ENCODE measurements around the gene RELN.

The RELN gene

DNA sequence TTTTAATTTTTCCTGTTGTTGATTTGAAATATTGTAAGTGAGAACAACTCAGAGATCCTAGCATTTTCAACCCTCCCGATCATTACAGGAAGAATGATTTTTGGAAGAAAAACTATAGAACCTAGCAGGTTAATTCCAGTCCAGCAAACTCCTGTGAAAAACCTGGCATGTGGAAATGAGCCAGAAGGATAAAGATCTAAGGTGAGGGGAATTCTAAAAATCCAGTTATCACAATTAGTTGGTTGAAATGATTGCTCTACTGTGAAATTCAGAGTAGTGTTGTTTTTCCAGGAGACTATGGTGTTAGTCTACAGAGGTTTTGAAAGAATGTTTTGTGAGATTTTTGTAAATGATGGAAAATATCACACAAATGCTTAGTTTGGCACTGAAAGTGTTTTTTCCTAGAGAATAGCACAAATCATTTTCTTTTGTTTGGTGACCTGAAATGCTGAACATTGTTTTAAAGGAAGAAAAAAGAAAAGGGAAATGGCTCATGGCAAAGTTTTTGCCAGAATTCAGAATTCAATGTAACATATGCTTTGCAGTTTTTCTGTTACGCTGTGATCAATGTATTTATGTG lies 391.0 kb downstream of the RELN start:
- no peaks in the 10 kb centered on the region for H3K36me3 ChIP-seq (ENCODE audit: control insufficient read depth, insufficient read depth, low read length)
- no peaks in the 10 kb centered on the region for H3K27me3 ChIP-seq (ENCODE audit: control insufficient read depth, insufficient read depth, low read length)
- H3K4me3 ChIP-seq (ENCODE audit: low read length) = no peak overlapping the region
- no peak overlapping the region for H3K9ac ChIP-seq (ENCODE audit: low read length)
- no peaks in the 10 kb centered on the region for H3K9me3 ChIP-seq (ENCODE audit: control insufficient read depth, low read length)
- H3K4me1 ChIP-seq (ENCODE audit: control insufficient read depth, insufficient read depth, low read length) = no peaks in the 10 kb centered on the region

GRCh38 chr7:103597606-103598005 lies 391.9 kb downstream of the RELN start:
- Histone ChIP-seq H3K27me3 (ENCODE audit: control insufficient read depth, insufficient read depth, low read length) (no peaks in the 10 kb centered on the region), H3K4me1 (ENCODE audit: control insufficient read depth, insufficient read depth, low read length) (no peaks in the 10 kb centered on the region), H3K9ac (ENCODE audit: low read length) (no peak overlapping the region), H3K4me3 (ENCODE audit: low read length) (no peak overlapping the region), H3K36me3 (ENCODE audit: control insufficient read depth, insufficient read depth, low read length) (no peaks in the 10 kb centered on the region), H3K9me3 (ENCODE audit: control insufficient read depth, low read length) (no peaks in the 10 kb centered on the region)

DNA sequence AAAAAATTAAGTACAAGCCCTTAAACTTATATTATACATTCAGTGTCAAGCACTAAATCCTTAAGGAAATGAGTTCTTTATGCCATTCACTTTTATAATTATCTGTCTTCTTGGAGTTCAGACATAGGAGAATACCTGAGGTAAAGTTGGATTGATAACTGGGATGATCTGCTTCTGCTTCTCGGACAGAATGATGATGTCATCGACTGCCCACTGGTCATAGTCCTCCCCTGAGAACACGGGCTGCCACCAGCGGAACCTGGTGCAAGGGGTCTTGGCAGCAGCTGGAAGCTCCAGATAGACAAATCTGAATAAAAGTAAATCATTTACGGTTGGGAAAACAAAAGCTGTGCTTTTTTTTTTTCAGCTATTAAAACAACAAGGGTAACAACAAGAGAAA lies 395.3 kb downstream of the RELN start:
- Histone ChIP-seq H3K9ac (ENCODE audit: low read length) (no peak overlapping the region), H3K36me3 (ENCODE audit: control insufficient read depth, insufficient read depth, low read length) (no peaks in the 10 kb centered on the region), H3K27me3 (ENCODE audit: control insufficient read depth, insufficient read depth, low read length) (no peaks in the 10 kb centered on the region), H3K4me1 (ENCODE audit: control insufficient read depth, insufficient read depth, low read length) (no peaks in the 10 kb centered on the region), H3K4me3 (ENCODE audit: low read length) (no peak overlapping the region), H3K9me3 (ENCODE audit: control insufficient read depth, low read length) (no peaks in the 10 kb centered on the region)

- Histone ChIP-seq H3K9me3 (ENCODE audit: control insufficient read depth, low read length) (no peaks in the 10 kb centered on the region), H3K9ac (ENCODE audit: low read length) (no peak overlapping the region), H3K4me3 (ENCODE audit: low read length) (no peak overlapping the region), H3K27me3 (ENCODE audit: control insufficient read depth, insufficient read depth, low read length) (no peaks in the 10 kb centered on the region), H3K36me3 (ENCODE audit: control insufficient read depth, insufficient read depth, low read length) (no peaks in the 10 kb centered on the region), H3K4me1 (ENCODE audit: control insufficient read depth, insufficient read depth, low read length) (no peaks in the 10 kb centered on the region)
Measured at GRCh38 chr7:103593691-103594090, 395.8 kb downstream of the RELN start.

- no peaks in the 10 kb centered on the region for H3K9me3 ChIP-seq (ENCODE audit: control insufficient read depth, low read length)
Measured at GRCh38 chr7:103592844-103593243, 396.6 kb downstream of the RELN start.

GRCh38 chr7:103592187-103592586 lies 397.3 kb downstream of the RELN start:
- H3K9ac ChIP-seq (ENCODE audit: low read length) = no peak overlapping the region
- H3K27me3 ChIP-seq (ENCODE audit: control insufficient read depth, insufficient read depth, low read length) = no peaks in the 10 kb centered on the region
- H3K4me1 ChIP-seq (ENCODE audit: control insufficient read depth, insufficient read depth, low read length) = no peaks in the 10 kb centered on the region
- no peak overlapping the region for H3K4me3 ChIP-seq (ENCODE audit: low read length)
- H3K9me3 ChIP-seq (ENCODE audit: control insufficient read depth, low read length) = no peaks in the 10 kb centered on the region
- no peaks in the 10 kb centered on the region for H3K36me3 ChIP-seq (ENCODE audit: control insufficient read depth, insufficient read depth, low read length)

More at GRCh38 chr7:103592844-103593243, 396.6 kb downstream of the RELN start:
- Histone ChIP-seq H3K4me3 (ENCODE audit: low read length) (no peak overlapping the region), H3K9ac (ENCODE audit: low read length) (no peak overlapping the region), H3K27me3 (ENCODE audit: control insufficient read depth, insufficient read depth, low read length) (no peaks in the 10 kb centered on the region), H3K4me1 (ENCODE audit: control insufficient read depth, insufficient read depth, low read length) (no peaks in the 10 kb centered on the region), H3K36me3 (ENCODE audit: control insufficient read depth, insufficient read depth, low read length) (no peaks in the 10 kb centered on the region)

- H3K4me1 ChIP-seq (ENCODE audit: control insufficient read depth, insufficient read depth, low read length) = no peaks in the 10 kb centered on the region
- H3K9me3 ChIP-seq (ENCODE audit: control insufficient read depth, low read length) = no peaks in the 10 kb centered on the region
- H3K27me3 ChIP-seq (ENCODE audit: control insufficient read depth, insufficient read depth, low read length) = no peaks in the 10 kb centered on the region
- no peak overlapping the region for H3K9ac ChIP-seq (ENCODE audit: low read length)
- no peaks in the 10 kb centered on the region for H3K36me3 ChIP-seq (ENCODE audit: control insufficient read depth, insufficient read depth, low read length)
- H3K4me3 ChIP-seq (ENCODE audit: low read length) = no peak overlapping the region
Measured at GRCh38 chr7:103580031-103580430, 409.4 kb downstream of the RELN start.

DNA sequence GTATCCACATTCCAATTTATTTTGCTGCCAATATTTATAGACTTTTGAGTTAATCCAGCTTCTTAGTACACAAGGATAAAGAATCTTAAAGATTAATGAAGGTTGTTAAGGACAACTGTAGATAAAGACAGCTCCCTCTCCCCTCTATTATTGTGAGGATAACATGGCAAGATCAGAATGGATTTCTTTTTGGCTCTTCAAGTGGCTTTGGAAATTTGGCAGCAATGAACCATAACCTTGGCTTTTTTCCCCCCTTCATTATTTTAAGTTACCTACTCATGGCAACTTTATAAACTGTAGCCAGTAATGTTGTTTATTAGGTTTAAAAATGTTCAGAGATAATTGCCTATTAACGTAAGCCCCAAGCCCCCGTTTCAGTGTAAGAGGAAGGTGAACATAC lies 412.4 kb downstream of the RELN start:
- Histone ChIP-seq H3K4me3 (ENCODE audit: low read length) (no peak overlapping the region), H3K27me3 (ENCODE audit: control insufficient read depth, insufficient read depth, low read length) (no peaks in the 10 kb centered on the region), H3K9me3 (ENCODE audit: control insufficient read depth, low read length) (no peaks in the 10 kb centered on the region), H3K36me3 (ENCODE audit: control insufficient read depth, insufficient read depth, low read length) (no peaks in the 10 kb centered on the region), H3K9ac (ENCODE audit: low read length) (no peak overlapping the region), H3K4me1 (ENCODE audit: control insufficient read depth, insufficient read depth, low read length) (no peaks in the 10 kb centered on the region)

GRCh38 chr7:103576641-103577040 lies 412.8 kb downstream of the RELN start:
- H3K4me1 ChIP-seq (ENCODE audit: control insufficient read depth, insufficient read depth, low read length) = no peaks in the 10 kb centered on the region
- H3K27me3 ChIP-seq (ENCODE audit: control insufficient read depth, insufficient read depth, low read length) = no peaks in the 10 kb centered on the region
- H3K36me3 ChIP-seq (ENCODE audit: control insufficient read depth, insufficient read depth, low read length) = no peaks in the 10 kb centered on the region
- no peak overlapping the region for H3K9ac ChIP-seq (ENCODE audit: low read length)
- H3K4me3 ChIP-seq (ENCODE audit: low read length) = no peak overlapping the region
- H3K9me3 ChIP-seq (ENCODE audit: control insufficient read depth, low read length) = no peaks in the 10 kb centered on the region

- no peaks in the 10 kb centered on the region for H3K27me3 ChIP-seq (ENCODE audit: control insufficient read depth, insufficient read depth, low read length)
- H3K36me3 ChIP-seq (ENCODE audit: control insufficient read depth, insufficient read depth, low read length) = no peaks in the 10 kb centered on the region
- no peak overlapping the region for H3K4me3 ChIP-seq (ENCODE audit: low read length)
- no peak overlapping the region for H3K9ac ChIP-seq (ENCODE audit: low read length)
- H3K4me1 ChIP-seq (ENCODE audit: control insufficient read depth, insufficient read depth, low read length) = no peaks in the 10 kb centered on the region
- no peaks in the 10 kb centered on the region for H3K9me3 ChIP-seq (ENCODE audit: control insufficient read depth, low read length)
Measured at GRCh38 chr7:103574576-103574975, 414.9 kb downstream of the RELN start.

DNA sequence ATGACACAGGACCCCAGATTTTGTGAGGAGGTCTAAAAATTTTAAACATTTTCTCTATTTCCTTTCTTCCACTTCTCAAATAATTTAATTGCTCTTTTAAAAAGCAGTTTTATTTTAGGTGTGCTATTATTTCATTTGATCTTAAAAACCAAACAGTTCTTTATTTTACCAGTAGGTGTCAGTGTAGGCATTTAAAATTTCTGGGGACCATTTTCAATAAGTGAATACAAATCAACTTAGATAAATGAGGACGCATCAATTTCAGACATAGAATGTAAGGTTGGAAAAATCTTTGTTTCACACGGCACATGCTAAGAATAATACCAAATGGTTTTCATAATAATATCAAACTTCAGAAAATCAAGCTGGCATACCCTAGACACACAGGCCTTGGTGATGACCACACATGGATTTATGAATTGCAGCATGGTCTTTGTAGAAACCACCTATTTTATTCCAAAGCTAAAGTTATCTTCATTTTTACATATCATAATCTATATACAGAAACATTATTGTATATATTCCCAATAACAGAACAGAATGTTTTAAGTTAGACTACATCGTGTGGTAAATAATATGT lies 415.9 kb downstream of the RELN start:
- Histone ChIP-seq H3K27me3 (ENCODE audit: control insufficient read depth, insufficient read depth, low read length) (no peaks in the 10 kb centered on the region), H3K36me3 (ENCODE audit: control insufficient read depth, insufficient read depth, low read length) (no peaks in the 10 kb centered on the region), H3K9ac (ENCODE audit: low read length) (no peak overlapping the region), H3K9me3 (ENCODE audit: control insufficient read depth, low read length) (no peaks in the 10 kb centered on the region), H3K4me3 (ENCODE audit: low read length) (no peak overlapping the region), H3K4me1 (ENCODE audit: control insufficient read depth, insufficient read depth, low read length) (no peaks in the 10 kb centered on the region)

- Histone ChIP-seq H3K9me3 (ENCODE audit: control insufficient read depth, low read length) (no peaks in the 10 kb centered on the region), H3K36me3 (ENCODE audit: control insufficient read depth, insufficient read depth, low read length) (no peaks in the 10 kb centered on the region), H3K9ac (ENCODE audit: low read length) (no peak overlapping the region), H3K4me3 (ENCODE audit: low read length) (no peak overlapping the region), H3K27me3 (ENCODE audit: control insufficient read depth, insufficient read depth, low read length) (no peaks in the 10 kb centered on the region), H3K4me1 (ENCODE audit: control insufficient read depth, insufficient read depth, low read length) (no peaks in the 10 kb centered on the region)
Measured at GRCh38 chr7:103571586-103571985, 417.9 kb downstream of the RELN start.

All from mucosa of stomach (tissue), 1 donor.